Measurements from ENCODE around the gene CDC23. TPM values are rescaled to one million over a fixed set of nuclear protein-coding genes. Genes with fewer than 3 reads are reported as not detected.

CDC23 gene
- total RNA-seq, 3 donors from 2014 or later: 15.0 to 31.3 (median 22.0) TPM

GRCh38 chr5:138230261-138230660 is 17.1 kb upstream of the CDC23 start:
- TF ChIP-seq POLR2AphosphoS5 (IDR thresholded peaks at IDR 0.05) (no peak), POLR2A (IDR thresholded peaks at IDR 0.05) (no peak)
- TF ChIP-seq, protein P1, sequence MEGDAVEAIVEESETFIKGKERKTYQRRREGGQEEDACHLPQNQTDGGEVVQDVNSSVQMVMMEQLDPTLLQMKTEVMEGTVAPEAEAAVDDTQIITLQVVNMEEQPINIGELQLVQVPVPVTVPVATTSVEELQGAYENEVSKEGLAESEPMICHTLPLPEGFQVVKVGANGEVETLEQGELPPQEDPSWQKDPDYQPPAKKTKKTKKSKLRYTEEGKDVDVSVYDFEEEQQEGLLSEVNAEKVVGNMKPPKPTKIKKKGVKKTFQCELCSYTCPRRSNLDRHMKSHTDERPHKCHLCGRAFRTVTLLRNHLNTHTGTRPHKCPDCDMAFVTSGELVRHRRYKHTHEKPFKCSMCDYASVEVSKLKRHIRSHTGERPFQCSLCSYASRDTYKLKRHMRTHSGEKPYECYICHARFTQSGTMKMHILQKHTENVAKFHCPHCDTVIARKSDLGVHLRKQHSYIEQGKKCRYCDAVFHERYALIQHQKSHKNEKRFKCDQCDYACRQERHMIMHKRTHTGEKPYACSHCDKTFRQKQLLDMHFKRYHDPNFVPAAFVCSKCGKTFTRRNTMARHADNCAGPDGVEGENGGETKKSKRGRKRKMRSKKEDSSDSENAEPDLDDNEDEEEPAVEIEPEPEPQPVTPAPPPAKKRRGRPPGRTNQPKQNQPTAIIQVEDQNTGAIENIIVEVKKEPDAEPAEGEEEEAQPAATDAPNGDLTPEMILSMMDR (IDR thresholded peaks at IDR 0.05): no peak
- intact Hi-C loops (cut with DNase I; ENCODE audit: low total_unique reads): no loop called here
- Histone ChIP-seq H3K36me3 (no peaks in the 10 kb centered on the region), H3K9me3 (no peaks in the 10 kb centered on the region), H3K4me1 (peaks cover 0 to 7% of the 10 kb centered on the region in 2 donors), H3K27ac (no peak overlapping the region), H3K27me3 (no peaks in the 10 kb centered on the region), H3K4me3 (no peak overlapping the region)
- no peak for DNase-seq (ENCODE audit: low spot score in 2 of 2)

DNA sequence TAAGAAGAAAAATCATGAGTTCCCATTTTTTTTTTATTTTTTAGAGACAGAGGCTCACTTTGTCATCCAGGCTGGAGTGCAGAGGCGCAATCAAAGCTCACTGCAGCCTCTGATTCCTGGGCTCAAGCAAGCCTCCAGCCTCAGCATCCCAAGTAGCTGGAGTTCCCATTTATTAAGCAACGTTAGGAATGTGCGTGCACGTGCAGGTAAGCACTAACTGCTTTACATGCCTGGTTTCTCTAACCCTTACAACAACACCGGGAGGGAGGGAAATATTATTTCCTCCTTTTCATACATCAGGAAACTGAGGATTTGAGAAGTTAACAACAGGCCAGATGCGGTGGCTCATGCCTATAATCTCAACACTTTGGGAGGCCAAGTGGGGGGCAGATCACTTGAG is 16.3 kb upstream of the CDC23 start:
- Histone ChIP-seq H3K36me3 (no peaks in the 10 kb centered on the region), H3K27me3 (no peaks in the 10 kb centered on the region), H3K27ac (no peak overlapping the region), H3K4me3 (no peak overlapping the region), H3K9me3 (no peaks in the 10 kb centered on the region), H3K4me1 (peaks cover 0 to 7% of the 10 kb centered on the region in 2 donors)
- intact Hi-C loops (cut with DNase I; ENCODE audit: low total_unique reads): no loop called here
- TF ChIP-seq, protein P1 (IDR thresholded peaks at IDR 0.05): no peak
- TF ChIP-seq POLR2A (IDR thresholded peaks at IDR 0.05) (no peak), POLR2AphosphoS5 (IDR thresholded peaks at IDR 0.05) (no peak)
- DNase-seq (ENCODE audit: low spot score in 2 of 2): no peak

DNA sequence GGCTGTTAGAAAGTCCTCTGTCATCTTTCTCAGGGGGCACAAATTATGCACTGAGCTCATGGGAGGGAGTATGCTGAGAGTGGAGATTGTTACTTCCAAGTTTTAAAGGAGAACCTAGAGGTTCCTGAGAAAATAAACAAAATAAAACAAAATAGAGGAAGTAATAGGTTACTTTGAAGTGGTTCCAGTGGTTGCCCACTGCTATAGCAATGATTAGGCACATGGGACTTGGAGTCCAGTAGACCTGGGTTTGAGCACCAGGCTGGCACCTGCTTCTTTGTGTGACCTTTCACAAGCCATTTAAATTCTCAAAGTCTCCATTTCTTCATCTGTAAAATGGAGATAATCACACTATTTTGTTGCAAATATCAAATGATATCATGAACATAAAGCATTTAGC is 13.8 kb upstream of the CDC23 start:
- no peaks in the 10 kb centered on the region for H3K9me3 ChIP-seq
- DNase-seq (ENCODE audit: low spot score in 2 of 2): no peak
- intact Hi-C loops (cut with DNase I; ENCODE audit: low total_unique reads): no loop called here
- peaks cover 0 to 7% of the 10 kb centered on the region in 2 donors for H3K4me1 ChIP-seq
- H3K27ac ChIP-seq: no peak overlapping the region
- no peaks in the 10 kb centered on the region for H3K27me3 ChIP-seq
- H3K36me3 ChIP-seq: no peaks in the 10 kb centered on the region
- TF ChIP-seq POLR2A (IDR thresholded peaks at IDR 0.05) (no peak), POLR2AphosphoS5 (IDR thresholded peaks at IDR 0.05) (no peak)
- TF ChIP-seq, protein P1 (IDR thresholded peaks at IDR 0.05): no peak
- H3K4me3 ChIP-seq: no peak overlapping the region

DNA sequence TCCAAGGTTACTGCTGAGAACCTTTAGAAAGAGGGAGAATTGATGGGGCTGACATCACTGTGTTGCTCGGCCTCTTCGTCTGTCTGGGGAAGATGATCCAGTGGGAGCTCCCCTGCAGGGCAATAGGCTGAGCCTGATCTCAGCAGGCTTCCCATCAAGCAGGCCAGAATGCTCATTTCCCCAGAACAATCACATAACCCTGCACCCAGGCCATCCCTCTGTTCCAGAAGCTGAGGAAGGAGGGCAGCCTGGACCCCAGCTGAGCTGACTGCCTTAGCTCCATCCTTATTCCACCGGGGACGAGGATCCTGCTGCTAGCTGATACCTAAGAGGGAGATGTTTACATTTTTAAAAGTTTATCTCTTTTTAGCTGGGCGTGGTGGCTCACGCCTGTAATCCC is 11.6 kb upstream of the CDC23 start:
- no peaks in the 10 kb centered on the region for H3K36me3 ChIP-seq
- no peak for DNase-seq (ENCODE audit: low spot score in 2 of 2)
- H3K27me3 ChIP-seq: no peaks in the 10 kb centered on the region
- no peaks in the 10 kb centered on the region for H3K4me1 ChIP-seq
- TF ChIP-seq, protein P1 (IDR thresholded peaks at IDR 0.05): no peak
- no peak for TF ChIP-seq POLR2AphosphoS5 (IDR thresholded peaks at IDR 0.05)
- no peak for TF ChIP-seq POLR2A (IDR thresholded peaks at IDR 0.05)
- H3K9me3 ChIP-seq: no peaks in the 10 kb centered on the region
- intact Hi-C loops (cut with DNase I; ENCODE audit: low total_unique reads): loop anchor here (5.0 kb wide), 1 partner anchor 68 kb away; no protein-coding TSS in a partner anchor
- H3K4me3 ChIP-seq: no peak overlapping the region
- H3K27ac ChIP-seq: no peak overlapping the region

- no peaks in the 10 kb centered on the region for H3K4me1 ChIP-seq
- no peaks in the 10 kb centered on the region for H3K36me3 ChIP-seq
- no peak overlapping the region for H3K27ac ChIP-seq
- intact Hi-C loops (cut with DNase I; ENCODE audit: low total_unique reads): loop anchor here (5.0 kb wide), 1 partner anchor 69 kb away; no protein-coding TSS in a partner anchor
- no peak for DNase-seq (ENCODE audit: low spot score in 2 of 2)
- no peaks in the 10 kb centered on the region for H3K9me3 ChIP-seq
- no peak overlapping the region for H3K4me3 ChIP-seq
- TF ChIP-seq POLR2A (IDR thresholded peaks at IDR 0.05) (no peak), POLR2AphosphoS5 (IDR thresholded peaks at IDR 0.05) (no peak)
- TF ChIP-seq, protein P1 (IDR thresholded peaks at IDR 0.05): no peak
- H3K27me3 ChIP-seq: no peaks in the 10 kb centered on the region
These were observed 10.4 kb upstream of the CDC23 start for GRCh38 chr5:138223532-138223931.

Data from breast epithelium (tissue), 4 donors.